Adrenal gland (tissue), 5 donors: ENCODE measurements around the gene ZNF625.

Experiments
- POLR2A ChIP-seq, 2 donors: fragments of 450-650 bp; IDR thresholded peaks; one replicate each; pipeline ENCODE4 v1.6.1; 2017; ENCODE audit warnings: antibody characterized with exemption in 2 of 2, mild to moderate bottlenecking in 2 of 2, moderate library complexity in 1 of 2
- TF ChIP-seq, protein P1 (sequence below), 6 experiments: fragments of 450-650 bp in 4 of 6; fragments of 200-600 bp in 2 of 6; sonication (generic) in 1 of 6; IDR thresholded peaks; 1 replicate in 5 of 6; 2 replicates in 1 of 6; pipeline versions ENCODE4 v1.5.1 to v1.8.0; 2016 to 2021; ENCODE audit warnings: antibody characterized with exemption in 6 of 6, mild to moderate bottlenecking in 2 of 6, moderate library complexity in 1 of 6
- donor health status: DM: no; HTN: no; CAD: no.

- TF ChIP-seq, protein P1, sequence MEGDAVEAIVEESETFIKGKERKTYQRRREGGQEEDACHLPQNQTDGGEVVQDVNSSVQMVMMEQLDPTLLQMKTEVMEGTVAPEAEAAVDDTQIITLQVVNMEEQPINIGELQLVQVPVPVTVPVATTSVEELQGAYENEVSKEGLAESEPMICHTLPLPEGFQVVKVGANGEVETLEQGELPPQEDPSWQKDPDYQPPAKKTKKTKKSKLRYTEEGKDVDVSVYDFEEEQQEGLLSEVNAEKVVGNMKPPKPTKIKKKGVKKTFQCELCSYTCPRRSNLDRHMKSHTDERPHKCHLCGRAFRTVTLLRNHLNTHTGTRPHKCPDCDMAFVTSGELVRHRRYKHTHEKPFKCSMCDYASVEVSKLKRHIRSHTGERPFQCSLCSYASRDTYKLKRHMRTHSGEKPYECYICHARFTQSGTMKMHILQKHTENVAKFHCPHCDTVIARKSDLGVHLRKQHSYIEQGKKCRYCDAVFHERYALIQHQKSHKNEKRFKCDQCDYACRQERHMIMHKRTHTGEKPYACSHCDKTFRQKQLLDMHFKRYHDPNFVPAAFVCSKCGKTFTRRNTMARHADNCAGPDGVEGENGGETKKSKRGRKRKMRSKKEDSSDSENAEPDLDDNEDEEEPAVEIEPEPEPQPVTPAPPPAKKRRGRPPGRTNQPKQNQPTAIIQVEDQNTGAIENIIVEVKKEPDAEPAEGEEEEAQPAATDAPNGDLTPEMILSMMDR (IDR thresholded peaks at IDR 0.05): no peak
- TF ChIP-seq POLR2A (IDR thresholded peaks at IDR 0.05): no peak
These were observed 43.4 kb upstream of the ZNF625 start for GRCh38 chr19:12199757-12200419.
